Heart right ventricle (tissue), 16 donors: Measurements from ENCODE around the gene CCDC182. TPM values are rescaled to one million over a fixed set of nuclear protein-coding genes. Genes with fewer than 3 reads are reported as not detected.

Experiments
- ATAC-seq, 8 donors: fragments of 200-7000 bp; cut with Tn5 transposase; one replicate each; pipeline ENCODE4 v1.9.1; 2020; ENCODE audit warnings: mild to moderate bottlenecking in 8 of 8, moderate library complexity in 8 of 8, moderate number of reproducible peaks in 1 of 8
- DNase-seq, 2 donors: peaks; one replicate each; pipeline ENCODE4 v3.0.0-alpha.2; 2020
- H3K27ac ChIP-seq, 10 donors: fragments of 200-600 bp; sonication (generic) in 2 of 10; one replicate each; pipeline versions ENCODE4 v1.5.0 to v1.8.0; 2020 to 2022; ENCODE audit warnings: mild to moderate bottlenecking in 3 of 10
- H3K27me3 ChIP-seq, 7 donors: fragments of 200-600 bp; one replicate each; pipeline ENCODE4 v1.8.0; 2021 to 2022; ENCODE audit warnings: mild to moderate bottlenecking in 2 of 7
- H3K36me3 ChIP-seq, 9 donors: fragments of 200-600 bp; sonication (generic) in 1 of 9; one replicate each; pipeline versions ENCODE4 v1.5.0 to v1.8.0; 2020 to 2022; ENCODE audit warnings: mild to moderate bottlenecking in 2 of 9
- H3K4me1 ChIP-seq, 9 donors: fragments of 200-600 bp; sonication (generic) in 1 of 9; one replicate each; pipeline versions ENCODE4 v1.5.0 to v1.8.0; 2020 to 2022; ENCODE audit warnings: mild to moderate bottlenecking in 4 of 9
- H3K4me3 ChIP-seq, 10 donors: fragments of 200-600 bp; sonication (generic) in 2 of 10; one replicate each; pipeline versions ENCODE4 v1.5.0 to v1.8.0; 2020 to 2022; ENCODE audit warnings: mild to moderate bottlenecking in 7 of 10, moderate library complexity in 2 of 10
- H3K9me3 ChIP-seq, 11 donors: fragments of 200-600 bp in 10 of 11; sonication (generic) in 2 of 11; one replicate each; pipeline versions ENCODE4 v1.5.0 to v1.8.0; 2013 to 2022; ENCODE audit warnings: mild to moderate bottlenecking in 2 of 11, control low read depth in 1 of 11, moderate library complexity in 1 of 11
- WGBS, 2 donors: extraction: QIAGEN DNeasy Blood & Tissue Kit; methylation state at CpG; one replicate each; pipeline ENCODE4 v1.1.7; 2013; ENCODE audit warnings: inconsistent platforms in 1 of 2; 5-methylcytosine and 5-hydroxymethylcytosine counted together
- intact Hi-C, 10 donors: fragments of 100-400 bp; cut with DNase I; formaldehyde crosslinking; loops; one replicate each; pipeline versions ENCODE4 v1.11.1 to v1.14.2; 2022
- polyA plus RNA-seq, 2 donors: library from polyadenylated mRNA; stranded (reverse); fragments of 200-250 nt; gene quantifications; one replicate each; pipeline ENCODE4 v1.2.3, GENCODE V29; 2013
- total RNA-seq, 10 donors: library from RNA; stranded (reverse); fragmentation: NEBNext Ultra II Directional in 3 of 10; extraction: Animal tissue kit (Norgen Biotek cat#: 25700) in 3 of 10; gene quantifications; one replicate each; pipeline versions ENCODE4 v1.2.1 to v1.2.4, GENCODE V29; 2021 to 2023
- TF ChIP-seq, protein P1 (sequence below), 9 donors: fragments of 200-600 bp; sonication (generic) in 2 of 9; IDR thresholded peaks; one replicate each; pipeline versions ENCODE4 v1.5.0 to v1.8.0; 2021 to 2022; ENCODE audit warnings: antibody characterized with exemption in 9 of 9, mild to moderate bottlenecking in 5 of 9, moderate library complexity in 1 of 9
- donor health status: Arrhythmogenic right ventricular cardiomyopathy.
- donor health status: ischemic (EF 13 %, LVEDD 7.1; RV severe dilation, severe dysfunction).
- donor health status: healthy with polysubstance abuse.
- donor health status: DM: no; HTN: yes; CAD: no.
- donor health status: DM: no; HTN: no; CAD: no.
- donor health status: ischemic (EF 25% LVEDD 6.9; RV normal size, moderate dysfunction).
- donor health status: ischemic (EF 25% LVEDD 5.7; RV mildly dilated, moderate dysfunction).
- donor health status: healthy.
- donor health status: DM: yes; HTN: yes; CAD: no.
- donor health status: Ischemic cardiomyopathy.
- donor health status: ischemic (EF 35%, LVEDD 5.7; RV mildly dilated, moderate dysfunction).
- donor health status: nonischemic (EF 11% LVEDD 7.7; RV severe dilation, severe dysfunction).
- donor health status: DM: yes; HTN: yes; CAD: no.
- donor health status: PGD.
- donor health status: ischemic (EF 29% LVEDD 5.4; RV normal size, mild dysfunction).
- donor health status: nonischemic (EF 23%, LVEDD 6.1; RV moderate dilation, normal function).

Gene CCDC182
- total and polyA plus RNA-seq, 12 donors, result not detected

- whole genome bisulfite sequencing, 2 donors, result 38 to 42% methylated on average over 15 of the region's 15 CpGs
- peaks cover 6 to 47% (median 24%) of the 10 kb centered on the region in 9 donors for H3K4me1 ChIP-seq
- no peaks in the 10 kb centered on the region for H3K9me3 ChIP-seq
- no peak for ATAC-seq
- TF ChIP-seq, protein P1, sequence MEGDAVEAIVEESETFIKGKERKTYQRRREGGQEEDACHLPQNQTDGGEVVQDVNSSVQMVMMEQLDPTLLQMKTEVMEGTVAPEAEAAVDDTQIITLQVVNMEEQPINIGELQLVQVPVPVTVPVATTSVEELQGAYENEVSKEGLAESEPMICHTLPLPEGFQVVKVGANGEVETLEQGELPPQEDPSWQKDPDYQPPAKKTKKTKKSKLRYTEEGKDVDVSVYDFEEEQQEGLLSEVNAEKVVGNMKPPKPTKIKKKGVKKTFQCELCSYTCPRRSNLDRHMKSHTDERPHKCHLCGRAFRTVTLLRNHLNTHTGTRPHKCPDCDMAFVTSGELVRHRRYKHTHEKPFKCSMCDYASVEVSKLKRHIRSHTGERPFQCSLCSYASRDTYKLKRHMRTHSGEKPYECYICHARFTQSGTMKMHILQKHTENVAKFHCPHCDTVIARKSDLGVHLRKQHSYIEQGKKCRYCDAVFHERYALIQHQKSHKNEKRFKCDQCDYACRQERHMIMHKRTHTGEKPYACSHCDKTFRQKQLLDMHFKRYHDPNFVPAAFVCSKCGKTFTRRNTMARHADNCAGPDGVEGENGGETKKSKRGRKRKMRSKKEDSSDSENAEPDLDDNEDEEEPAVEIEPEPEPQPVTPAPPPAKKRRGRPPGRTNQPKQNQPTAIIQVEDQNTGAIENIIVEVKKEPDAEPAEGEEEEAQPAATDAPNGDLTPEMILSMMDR (IDR thresholded peaks at IDR 0.05), result no peak
- intact Hi-C loops, result loop anchor here in 2 of 10 donors (5.0 kb wide), 2 partner anchors 37 to 48 kb away; partner anchors contain the start of gene CCDC182 (in 1 of the 2)
- peaks cover 0 to 10% (median 0%) of the 10 kb centered on the region in 7 donors for H3K27me3 ChIP-seq
- DNase-seq, result no peak
- H3K27ac ChIP-seq, result peak overlapping the region in 3 of 10 donors; percentile 33 to 52 (median 35)
- H3K36me3 ChIP-seq, result no peaks in the 10 kb centered on the region
- H3K4me3 ChIP-seq, result no peak overlapping the region
These were observed 39.3 kb upstream of the CCDC182 start for GRCh38 chr17:57784226-57784895.

DNA sequence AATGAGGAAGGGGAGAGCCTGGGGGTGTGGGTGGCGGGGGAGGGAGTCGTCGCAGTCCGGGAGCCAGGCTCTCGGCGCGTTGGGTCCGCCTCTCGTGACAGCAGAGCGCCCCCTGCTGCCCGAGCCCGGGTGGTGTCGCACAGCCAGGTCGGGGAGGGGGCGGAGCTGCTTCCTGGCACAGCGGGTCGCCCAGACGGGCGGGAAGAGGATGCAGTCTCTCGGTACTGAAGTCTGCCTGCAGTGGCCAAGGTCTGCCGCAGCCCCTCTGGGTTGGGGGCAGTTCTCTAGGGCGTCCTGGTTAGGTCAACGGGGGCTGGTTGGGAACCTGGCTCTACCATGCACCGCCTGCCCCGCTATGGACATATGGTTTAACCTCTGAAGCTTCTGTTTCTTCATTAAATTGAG is 38.2 kb upstream of the CCDC182 start:
- 9 to 12% methylated on average over 25 of the region's 25 CpGs for WGBS, 2 donors
- TF ChIP-seq, protein P1 (IDR thresholded peaks at IDR 0.05), result peak; percentile 44 to 92 (median 86)
- DNase-seq (peak; percentile 61 to 78), ATAC-seq (peak; percentile 66 to 76 (median 72))
- no peaks in the 10 kb centered on the region for H3K36me3 ChIP-seq
- H3K9me3 ChIP-seq, result no peaks in the 10 kb centered on the region
- peaks cover 6 to 47% (median 24%) of the 10 kb centered on the region in 9 donors for H3K4me1 ChIP-seq
- intact Hi-C loops, result loop anchor here in 2 of 10 donors (5.0 kb wide), 2 partner anchors 36 to 49 kb away; partner anchors contain the start of gene CCDC182 (in 1 of the 2)
- peak overlapping the region in 4 of 10 donors; percentile 8 to 29 (median 18) for H3K4me3 ChIP-seq
- peaks cover 0 to 8% (median 0%) of the 10 kb centered on the region in 7 donors for H3K27me3 ChIP-seq
- peak overlapping the region in 2 of 10 donors; percentile 47 to 66 for H3K27ac ChIP-seq

DNA sequence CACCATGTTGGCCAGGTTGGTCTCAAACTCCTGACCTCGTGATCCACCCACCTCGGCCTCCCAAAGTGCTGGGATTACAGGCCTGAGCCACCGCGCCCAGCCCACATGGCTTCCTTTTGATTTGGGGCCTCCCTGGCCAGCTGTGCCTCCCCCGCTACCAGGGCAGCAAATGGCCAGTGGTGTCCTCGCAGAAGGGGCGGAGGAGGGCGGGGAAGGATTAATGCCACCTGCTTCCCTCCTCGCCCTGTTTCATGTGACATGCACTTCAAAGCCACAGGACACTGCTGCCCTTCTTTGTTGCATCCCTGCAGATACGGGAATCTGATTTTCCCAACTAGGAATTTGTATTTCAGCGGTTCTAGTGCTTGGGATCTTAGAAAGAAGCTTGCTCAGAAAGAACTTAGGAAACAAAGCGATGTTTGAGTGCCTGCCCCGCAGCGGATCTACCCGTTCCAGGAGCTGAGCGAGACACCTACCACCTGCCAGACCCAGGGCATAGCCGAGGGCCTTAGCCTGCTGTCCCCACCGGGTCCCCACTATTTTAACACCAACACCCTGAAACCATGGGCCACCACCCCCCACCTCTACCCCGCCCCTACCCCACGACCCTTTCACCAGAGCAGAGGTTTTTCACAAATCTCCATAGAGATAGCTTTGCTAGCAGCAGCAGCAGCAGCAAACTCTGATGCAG is 37.7 kb upstream of the CCDC182 start:
- TF ChIP-seq, protein P1 (IDR thresholded peaks at IDR 0.05), result no peak
- Histone ChIP-seq H3K27me3 (peaks cover 0 to 5% (median 0%) of the 10 kb centered on the region in 7 donors), H3K36me3 (no peaks in the 10 kb centered on the region), H3K4me1 (peaks cover 6 to 47% (median 24%) of the 10 kb centered on the region in 9 donors), H3K9me3 (no peaks in the 10 kb centered on the region), H3K27ac (peak overlapping the region in 6 of 10 donors; percentile 3 to 67 (median 46)), H3K4me3 (peak overlapping the region in 5 of 10 donors; percentile 8 to 29 (median 12))
- DNase-seq (no peak), ATAC-seq (peak in 4 of 8 donors; percentile 3 to 20 (median 6))
- intact Hi-C loops, result loop anchor here in 2 of 10 donors (5.0 kb wide), 2 partner anchors 35 to 50 kb away; partner anchors contain the start of gene CCDC182 (in 1 of the 2)
- 46 to 56% methylated on average over 20 of the region's 20 CpGs for WGBS, 2 donors

GRCh38 chr17:57782062-57782490 is 37.0 kb upstream of the CCDC182 start:
- H3K9me3 ChIP-seq, result no peaks in the 10 kb centered on the region
- H3K27me3 ChIP-seq, result peaks cover 0 to 5% (median 0%) of the 10 kb centered on the region in 7 donors
- ATAC-seq (peak in 7 of 8 donors; percentile 7 to 58 (median 53)), DNase-seq (peak; percentile 19 to 37)
- no peaks in the 10 kb centered on the region for H3K36me3 ChIP-seq
- WGBS, 2 donors, result 35 to 45% methylated on average over 6 of the region's 6 CpGs
- intact Hi-C loops, result loop anchor here in 2 of 10 donors (5.0 kb wide), 2 partner anchors 35 to 50 kb away; partner anchors contain the start of gene CCDC182 (in 1 of the 2)
- H3K27ac ChIP-seq, result peak overlapping the region in 6 of 10 donors; percentile 3 to 67 (median 46)
- H3K4me1 ChIP-seq, result peaks cover 6 to 47% (median 24%) of the 10 kb centered on the region in 9 donors
- TF ChIP-seq, protein P1 (IDR thresholded peaks at IDR 0.05), result no peak
- no peak overlapping the region for H3K4me3 ChIP-seq
